Endothelial cell of umbilical vein (primary cell): ENCODE measurements around the gene EMP2. TPM values are rescaled to one million over a fixed set of nuclear protein-coding genes. Genes with fewer than 3 reads are reported as not detected.

Experiments used
- BruUV-seq: library from RNA; stranded (reverse); fragments of 400-500 nt; replicated peaks from 2 replicates; lab custom pipeline; 2021; lab: Mats Ljungman, UMichigan
- CTCF ChIA-PET: fragments of 300-600, 350-600 bp; sonication (Branson Sonifier 250); formaldehyde crosslinking; loops from one replicate; lab custom pipeline; 2021; ENCODE audit warnings: antibody characterized with exemption, inconsistent platforms; lab: Charles Lee
- POLR2A ChIA-PET: fragments of 300-600, 350-600 bp; sonication (Branson Sonifier 250); formaldehyde crosslinking; loops from one replicate; lab custom pipeline; 2021; ENCODE audit warnings: antibody characterized with exemption, inconsistent platforms; lab: Charles Lee
- DNase-seq: peaks from one replicate; pipeline ENCODE4 v3.0.0-alpha.2; 2011; ENCODE audit warnings: low read depth, low spot score
- FAIRE-seq: peaks from 2 replicates; lab custom pipeline; 2011; peaks lifted over from hg19 to GRCh38; lab: Jason Lieb, UNC
- H2AFZ ChIP-seq: 2 replicates; pipeline ENCODE4 v1.6.0; 2012; ENCODE audit warnings: low read depth, low read length, control low read depth, inconsistent platforms
- H3K27ac ChIP-seq: 2 replicates; pipeline ENCODE4 v1.5.1; 2011; ENCODE audit warnings: low read depth, mild to moderate bottlenecking, control low read depth, low read length, moderate library complexity; ENCODE audit not compliant: insufficient read depth
- H3K27me3 ChIP-seq, 2 experiments: 2 replicates each; pipeline versions ENCODE4 v1.6.0 to v1.6.1; 2011; ENCODE audit warnings: low read length in 2 of 2, mixed read lengths in 1 of 2; ENCODE audit not compliant: control insufficient read depth in 2 of 2, insufficient read depth in 2 of 2
- H3K36me3 ChIP-seq, 2 experiments: 2 replicates in 1 of 2; 3 replicates in 1 of 2; pipeline ENCODE4 v1.5.1; 2011; ENCODE audit warnings: low read length in 2 of 2, mild to moderate bottlenecking in 1 of 2, moderate library complexity in 1 of 2; ENCODE audit not compliant: control insufficient read depth in 2 of 2, insufficient read depth in 2 of 2; ENCODE audit errors: extremely low read depth in 1 of 2
- H3K4me1 ChIP-seq: 3 replicates; pipeline ENCODE4 v1.5.1; 2011; ENCODE audit warnings: mild to moderate bottlenecking, low read length; ENCODE audit not compliant: control insufficient read depth, insufficient read depth; ENCODE audit errors: extremely low read depth
- H3K4me2 ChIP-seq: 2 replicates; pipeline ENCODE4 v1.6.1; 2011; ENCODE audit warnings: low read length, control low read depth, mixed read lengths; ENCODE audit not compliant: insufficient read depth
- H3K4me3 ChIP-seq, 3 experiments: fragments of 200-600 bp in 1 of 3; sonication (generic), shearing (Covaris generic) in 1 of 3; replicated peaks in 1 of 3; 2 replicates each; pipeline ENCODE4 v1.5.1; 2011 to 2016; ENCODE audit warnings: control low read depth in 3 of 3, low read length in 3 of 3, mild to moderate bottlenecking in 2 of 3, inconsistent platforms in 1 of 3, low read depth in 1 of 3, moderate library complexity in 1 of 3; ENCODE audit not compliant: insufficient read depth in 1 of 3
- H3K79me2 ChIP-seq: 2 replicates; pipeline ENCODE4 v1.6.0; 2012; ENCODE audit warnings: low read length, inconsistent platforms; ENCODE audit not compliant: control insufficient read depth, insufficient read depth
- H3K9ac ChIP-seq: replicated peaks from 2 replicates; pipeline ENCODE3; 2011; ENCODE audit warnings: low read length, control low read depth; ENCODE audit not compliant: insufficient read depth; ENCODE audit errors: extremely low read depth
- H3K9me1 ChIP-seq: replicated peaks from 3 replicates; pipeline ENCODE4 v1.6.0; 2011; ENCODE audit warnings: mild to moderate bottlenecking, low read length; ENCODE audit not compliant: control insufficient read depth, insufficient read depth; ENCODE audit errors: extremely low read depth
- H3K9me3 ChIP-seq: replicated peaks from 2 replicates; pipeline ENCODE4 v1.5.1; 2012; ENCODE audit warnings: low read length, inconsistent platforms; ENCODE audit not compliant: control insufficient read depth, insufficient read depth
- H4K20me1 ChIP-seq: replicated peaks from 2 replicates; pipeline ENCODE3; 2011; ENCODE audit warnings: mild to moderate bottlenecking, low read length; ENCODE audit not compliant: control insufficient read depth, insufficient read depth; ENCODE audit errors: extremely low read depth
- CTCF ChIP-seq, 2 donors: IDR thresholded peaks; 1 replicate in 1 of 2; 2 replicates in 1 of 2; pipeline ENCODE4 v1.5.1; 2011; ENCODE audit warnings: low read length in 2 of 2, mild to moderate bottlenecking in 2 of 2, moderate library complexity in 2 of 2, control low read depth in 1 of 2, inconsistent platforms in 1 of 2, low read depth in 1 of 2; ENCODE audit not compliant: insufficient read depth in 1 of 2; ENCODE audit errors: extremely low read depth in 1 of 2
- EZH2 ChIP-seq: IDR thresholded peaks from 2 replicates; pipeline ENCODE4 v1.6.1; 2012; ENCODE audit warnings: borderline replicate concordance, low read depth, mild to moderate bottlenecking, moderate library complexity, low read length, inconsistent platforms; ENCODE audit not compliant: severe bottlenecking
- FOS ChIP-seq: IDR thresholded peaks from 2 replicates; pipeline ENCODE4 v1.6.1; 2011; ENCODE audit warnings: mild to moderate bottlenecking, low read length, moderate library complexity, borderline replicate concordance; ENCODE audit not compliant: insufficient read depth
- GATA2 ChIP-seq: IDR thresholded peaks from 2 replicates; pipeline ENCODE4 v1.7.0; 2011; ENCODE audit warnings: low read depth, mild to moderate bottlenecking, moderate library complexity, mixed read lengths, low read length; ENCODE audit not compliant: insufficient read length, insufficient read depth
- JUN ChIP-seq: IDR thresholded peaks from 2 replicates; pipeline ENCODE4 v1.6.1; 2011; ENCODE audit warnings: borderline replicate concordance, low read depth; ENCODE audit not compliant: insufficient read length, insufficient read depth
- MAX ChIP-seq: IDR thresholded peaks from 2 replicates; pipeline ENCODE4 v1.6.1; 2011; ENCODE audit not compliant: insufficient read depth, insufficient read length
- MYC ChIP-seq: IDR thresholded peaks from one replicate; pipeline ENCODE4 v1.6.1; 2011; ENCODE audit warnings: mild to moderate bottlenecking, low read depth, low read length
- POLR2A ChIP-seq: IDR thresholded peaks from 2 replicates; pipeline ENCODE4 v1.6.1; 2012; ENCODE audit warnings: low read depth, mild to moderate bottlenecking, control low read depth, low read length
- POLR2AphosphoS5 ChIP-seq: IDR thresholded peaks from 2 replicates; pipeline ENCODE4 v1.6.1; 2012; ENCODE audit warnings: low read depth, mild to moderate bottlenecking, control low read depth, low read length, moderate library complexity; ENCODE audit not compliant: insufficient read depth
- dilution Hi-C: fragments of 300-500 bp; cut with MboI; formaldehyde crosslinking; loops from one replicate; pipeline ENCODE4 v1.15.0; 2019; ENCODE audit warnings: low sequenced_read_pairs; ENCODE audit not compliant: extremely low pct_ligation_motif_present
- intact Hi-C: fragments of 100-400 bp; cut with micrococcal nuclease; formaldehyde crosslinking; loops from one replicate; pipeline ENCODE4 v1.10.0; 2022
- polyA plus RNA-seq, 4 experiments: library from polyadenylated mRNA; depleted of rRNA in 3 of 4; stranded (reverse) in 3 of 4; unstranded in 1 of 4; fragments of >200 nt; gene quantifications; 2 replicates each; pipeline versions ENCODE4 v1.2.1 to v1.2.3, GENCODE V29; 2011 to 2012; ENCODE audit warnings: missing spikeins in 1 of 4
- total RNA-seq: library from RNA; stranded (reverse); gene quantifications from 2 replicates; pipeline ENCODE4 v1.2.3, GENCODE V29; 2021

EMP2 gene
- total and polyA plus RNA-seq, 2 donors (not counting 3 experiments of a cell fraction or from before 2014, with no cell fraction given): 19.0 to 25.5 TPM

- H3K4me3 ChIP-seq: no peak overlapping the region
- dilution Hi-C loops: no loop called here
- intact Hi-C loops: no loop called here
- ChIA-PET POLR2A (no interaction called here), CTCF (interaction anchor here (1.2 kb wide), 1 partner anchor 25 kb away, joined by 3 read pairs; no protein-coding TSS in a partner anchor)
- no peaks in the 10 kb centered on the region for H4K20me1 ChIP-seq
- no peaks in the 10 kb centered on the region for H3K27me3 ChIP-seq
- no peak overlapping the region for H3K9ac ChIP-seq
- no peaks in the 10 kb centered on the region for H3K9me1 ChIP-seq
- no peaks in the 10 kb centered on the region for H3K36me3 ChIP-seq
- no TSS peak for BruUV-seq
- TF ChIP-seq EZH2: no peak
- no peak for TF ChIP-seq POLR2A
- H2AFZ ChIP-seq: no peak overlapping the region
- no peaks in the 10 kb centered on the region for H3K9me3 ChIP-seq
- no peak overlapping the region for H3K4me2 ChIP-seq
- FAIRE-seq: no peak
- H3K27ac ChIP-seq: no peak overlapping the region
- no peak for DNase-seq
- no peaks in the 10 kb centered on the region for H3K4me1 ChIP-seq
- H3K79me2 ChIP-seq: no peaks in the 10 kb centered on the region
Measured at GRCh38 chr16:10490141-10490540, 90.3 kb downstream of the EMP2 start.

- DNase-seq: no peak
- dilution Hi-C loops (no loop called here), intact Hi-C loops (no loop called here)
- Histone ChIP-seq H3K79me2 (no peaks in the 10 kb centered on the region), H3K9me3 (no peaks in the 10 kb centered on the region), H3K4me2 (no peak overlapping the region), H3K27me3 (no peaks in the 10 kb centered on the region), H2AFZ (no peak overlapping the region), H3K36me3 (no peaks in the 10 kb centered on the region), H4K20me1 (no peaks in the 10 kb centered on the region), H3K9me1 (no peaks in the 10 kb centered on the region), H3K9ac (no peak overlapping the region), H3K4me3 (no peak overlapping the region), H3K4me1 (no peaks in the 10 kb centered on the region), H3K27ac (no peak overlapping the region)
- no TSS peak for BruUV-seq
- FAIRE-seq: no peak
- TF ChIP-seq JUN (no peak), POLR2A (no peak), GATA2 (no peak), FOS (no peak), EZH2 (no peak), MAX (no peak), CTCF (IDR thresholded peaks at IDR 0.05; ENCODE audit: extremely low read depth in 1 of 2, insufficient read depth in 1 of 2, low read depth in 1 of 2, low read length in 2 of 2) (no peak), POLR2AphosphoS5 (no peak), MYC (no peak)
- CTCF ChIA-PET: no interaction called here
- POLR2A ChIA-PET: no interaction called here
Measured at GRCh38 chr16:10485698-10486382, 94.6 kb downstream of the EMP2 start.
